Esophagus muscularis mucosa (tissue), 4 donors: ENCODE results near the gene DLG5. TPM values are rescaled to one million over a fixed set of nuclear protein-coding genes. Genes with fewer than 3 reads are reported as not detected.

Experiments
- DNase-seq: peaks from one replicate; pipeline ENCODE4 v3.0.0-alpha.2; 2017; ENCODE audit errors: extremely low spot score
- H3K27ac ChIP-seq, 4 donors: fragments of 200-600 bp; sonication (generic); replicated peaks in 1 of 4; 1 replicate in 3 of 4; 2 replicates in 1 of 4; pipeline ENCODE4 v1.5.1; 2016 to 2019; ENCODE audit warnings: mild to moderate bottlenecking in 1 of 4
- H3K27me3 ChIP-seq, 4 donors: fragments of 200-600 bp; sonication (generic); one replicate each; pipeline versions ENCODE4 v1.5.1 to v1.6.0; 2016 to 2019
- H3K36me3 ChIP-seq, 4 donors: fragments of 200-600 bp; sonication (generic); one replicate each; pipeline ENCODE4 v1.5.1; 2016 to 2019
- H3K4me1 ChIP-seq, 4 donors: fragments of 200-600 bp; sonication (generic); one replicate each; pipeline ENCODE4 v1.5.1; 2016 to 2019
- H3K4me3 ChIP-seq, 4 donors: fragments of 200-600 bp; sonication (generic); 1 replicate in 2 of 4; 2 replicates in 2 of 4; pipeline ENCODE4 v1.5.1; 2016 to 2019; ENCODE audit warnings: mild to moderate bottlenecking in 4 of 4, moderate library complexity in 1 of 4
- H3K9me3 ChIP-seq, 4 donors: fragments of 200-600 bp; sonication (generic); 1 replicate in 3 of 4; 2 replicates in 1 of 4; pipeline ENCODE4 v1.5.1; 2016 to 2019
- CTCF ChIP-seq, 3 experiments: fragments of 200-600 bp in 2 of 3; fragments of 450-650 bp in 1 of 3; sonication (generic) in 2 of 3; IDR thresholded peaks; one replicate each; pipeline ENCODE4 v1.5.1; 2017 to 2019; ENCODE audit warnings: antibody characterized with exemption in 3 of 3, mild to moderate bottlenecking in 2 of 3, moderate library complexity in 1 of 3
- EP300 ChIP-seq: sonication (generic); formaldehyde crosslinking; IDR thresholded peaks from one replicate; pipeline ENCODE4 v1.6.1; 2017; ENCODE audit warnings: antibody characterized with exemption
- POLR2A ChIP-seq: fragments of 450-650 bp; IDR thresholded peaks from one replicate; pipeline ENCODE4 v1.6.1; 2017; ENCODE audit warnings: antibody characterized with exemption, moderate library complexity, mild to moderate bottlenecking, low read depth
- POLR2AphosphoS5 ChIP-seq, 2 donors: sonication (generic); formaldehyde crosslinking; IDR thresholded peaks; one replicate each; pipeline ENCODE4 v1.6.1; 2017; ENCODE audit warnings: antibody characterized with exemption in 2 of 2
- WGBS: methylation state at CpG from one replicate; pipeline ENCODE4 v1.1.5; 2018; 5-methylcytosine and 5-hydroxymethylcytosine counted together
- intact Hi-C: fragments of 100-400 bp; cut with DNase I; formaldehyde crosslinking; loops from one replicate; pipeline ENCODE4 v1.15.1; 2023
- total RNA-seq, 4 donors: library from RNA; depleted of rRNA; stranded (reverse); fragments of >200 nt; gene quantifications; one replicate each; pipeline versions ENCODE4 v1.1.0 to v1.2.1, GENCODE V29; 2016

DLG5 gene
- total RNA-seq, 4 donors from 2014 or later: 55.7 to 120 (median 76.6) TPM

DNA sequence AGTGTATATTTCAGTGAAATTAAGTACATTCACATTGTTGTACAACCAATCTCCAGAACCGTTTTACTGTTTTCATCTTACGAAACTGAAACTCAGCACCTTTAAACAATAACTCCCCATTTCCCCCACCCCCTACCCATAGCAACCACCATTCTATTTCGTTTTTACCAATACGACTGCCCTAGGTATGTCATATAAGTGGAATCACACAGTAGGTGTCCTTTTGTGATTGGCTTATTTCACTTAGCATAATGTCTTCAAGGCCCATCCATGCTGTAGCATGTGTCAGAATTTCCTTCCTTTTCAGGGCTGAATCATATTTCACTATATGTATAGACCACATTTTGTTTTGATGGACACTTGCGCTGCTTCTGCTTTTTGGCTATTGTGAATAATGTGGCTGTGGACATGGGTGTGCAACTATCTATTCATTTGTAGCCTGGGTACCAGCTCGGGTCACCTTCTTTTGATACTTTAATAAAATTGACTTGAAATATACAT is 34.3 kb upstream of the DLG5 start:
- Histone ChIP-seq H3K27me3 (no peaks in the 10 kb centered on the region), H3K36me3 (no peaks in the 10 kb centered on the region), H3K9me3 (no peaks in the 10 kb centered on the region), H3K4me3 (no peak overlapping the region), H3K4me1 (peaks cover 0 to 23% (median 18%) of the 10 kb centered on the region in 4 donors), H3K27ac (peak overlapping the region in 2 of 4 donors; percentile 71 to 79)
- TF ChIP-seq EP300 (no peak), POLR2AphosphoS5 (IDR thresholded peaks at IDR 0.05) (no peak), CTCF (IDR thresholded peaks at IDR 0.05) (no peak), POLR2A (no peak)
- 80% methylated on average over 6 of the region's 6 CpGs for WGBS
- DNase-seq: no peak
- intact Hi-C loops: no loop called here

DNA sequence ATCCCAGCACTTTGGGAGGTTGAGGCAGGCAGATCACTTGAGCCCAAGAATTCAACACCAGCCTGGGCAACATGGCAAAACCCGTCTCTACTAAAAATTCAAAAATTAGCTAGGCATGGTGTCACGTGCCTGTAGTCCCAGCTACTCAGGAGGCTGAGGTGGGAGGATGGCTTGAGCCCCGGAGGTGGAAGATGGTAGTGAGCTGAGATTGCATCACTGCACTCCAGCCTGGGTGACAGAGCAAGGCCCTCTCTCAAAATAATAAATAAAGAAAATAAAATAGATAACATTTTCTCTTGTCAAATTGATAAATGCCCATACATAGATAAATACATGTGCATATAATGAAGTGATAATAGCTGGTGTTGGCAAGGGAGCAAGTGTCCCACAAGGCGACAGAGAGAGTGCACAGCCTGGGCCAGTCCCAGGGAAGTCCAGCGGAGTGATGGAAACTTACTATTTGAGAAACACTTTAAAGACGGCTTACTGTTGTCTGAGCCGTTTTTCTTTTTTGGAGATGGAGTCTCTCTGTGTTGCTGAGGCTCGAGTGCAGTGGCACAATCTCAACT is 33.4 kb upstream of the DLG5 start:
- Histone ChIP-seq H3K27me3 (no peaks in the 10 kb centered on the region), H3K36me3 (no peaks in the 10 kb centered on the region), H3K9me3 (no peaks in the 10 kb centered on the region), H3K4me1 (peaks cover 0 to 23% (median 18%) of the 10 kb centered on the region in 4 donors), H3K4me3 (no peak overlapping the region), H3K27ac (peak overlapping the region; percentile 58 to 79 (median 72))
- TF ChIP-seq CTCF (IDR thresholded peaks at IDR 0.05) (peak in 1 of 3 experiments; percentile 28), EP300 (no peak)
- no peak for DNase-seq
- 71% methylated on average over 8 of the region's 8 CpGs for WGBS
- intact Hi-C loops: no loop called here

GRCh38 chr10:77959384-77959783 is 32.8 kb upstream of the DLG5 start:
- no peaks in the 10 kb centered on the region for H3K9me3 ChIP-seq
- DNase-seq: no peak
- TF ChIP-seq POLR2AphosphoS5 (IDR thresholded peaks at IDR 0.05) (peak in 1 of 2 donors; percentile 12), CTCF (IDR thresholded peaks at IDR 0.05) (no peak)
- peaks cover 0 to 23% (median 18%) of the 10 kb centered on the region in 4 donors for H3K4me1 ChIP-seq
- H3K27me3 ChIP-seq: no peaks in the 10 kb centered on the region
- no peak overlapping the region for H3K4me3 ChIP-seq
- H3K27ac ChIP-seq: peak overlapping the region; percentile 58 to 79 (median 72)
- H3K36me3 ChIP-seq: no peaks in the 10 kb centered on the region
- WGBS: 27% methylated on average over 4 of the region's 4 CpGs
- intact Hi-C loops: no loop called here

GRCh38 chr10:77955136-77955535 is 28.6 kb upstream of the DLG5 start:
- DNase-seq: no peak
- H3K9me3 ChIP-seq: peaks cover 0 to 27% (median 20%) of the 10 kb centered on the region in 4 donors
- intact Hi-C loops: no loop called here
- TF ChIP-seq POLR2A (no peak), POLR2AphosphoS5 (IDR thresholded peaks at IDR 0.05) (no peak)
- H3K27ac ChIP-seq: no peak overlapping the region
- WGBS: 100% methylated on average over 1 of the region's 1 CpG
- peaks cover 0 to 20% (median 14%) of the 10 kb centered on the region in 4 donors for H3K4me1 ChIP-seq
- H3K4me3 ChIP-seq: no peak overlapping the region
- no peaks in the 10 kb centered on the region for H3K36me3 ChIP-seq
- no peaks in the 10 kb centered on the region for H3K27me3 ChIP-seq

DNA sequence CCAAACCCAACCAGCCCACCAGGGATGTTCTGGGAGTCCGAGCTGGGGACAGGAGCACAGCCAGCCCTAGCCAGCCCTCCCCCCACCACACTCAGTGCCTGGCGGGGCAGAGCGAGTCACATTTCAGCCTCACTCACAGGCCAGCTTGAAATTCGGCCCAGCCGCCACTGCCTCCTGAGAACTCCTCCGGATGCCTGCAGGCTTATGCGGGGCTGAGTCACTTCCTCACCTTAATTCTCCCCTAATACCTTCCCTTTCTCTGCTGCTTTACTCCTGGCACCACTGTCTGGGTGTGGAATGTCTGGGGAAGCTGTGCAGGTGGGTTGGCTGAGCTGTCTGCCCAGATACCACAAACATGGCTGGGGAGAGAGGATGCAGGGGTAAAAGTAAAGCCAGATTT is 22.6 kb upstream of the DLG5 start:
- 28% methylated on average over 7 of the region's 7 CpGs for WGBS
- H3K27ac ChIP-seq: no peak overlapping the region
- no peak for TF ChIP-seq CTCF (IDR thresholded peaks at IDR 0.05)
- TF ChIP-seq POLR2A: no peak
- no peak for TF ChIP-seq EP300
- no peak for TF ChIP-seq POLR2AphosphoS5 (IDR thresholded peaks at IDR 0.05)
- peaks cover 0 to 27% (median 20%) of the 10 kb centered on the region in 4 donors for H3K9me3 ChIP-seq
- DNase-seq: no peak
- no peak overlapping the region for H3K4me3 ChIP-seq
- H3K36me3 ChIP-seq: no peaks in the 10 kb centered on the region
- H3K4me1 ChIP-seq: peaks cover 0 to under 1% (median 0%) of the 10 kb centered on the region in 4 donors
- no peaks in the 10 kb centered on the region for H3K27me3 ChIP-seq
- intact Hi-C loops: no loop called here
